Memory B cell (primary cell): Measurements from ENCODE around the gene TMEM121.
"Not testable (repeated sequence)": the region's sequence is repeated elsewhere in the genome, so short reads cannot be mapped to it uniquely, and the experiment has no call there.

ENCODE experiments used
- ATAC-seq: fragments of 150-1000 bp; cut with Tn5 transposase; 2 replicates; pipeline ENCODE4 v1.10.0; 2021; ENCODE audit warnings: low read depth, mild to moderate bottlenecking, moderate library complexity
- DNase-seq, 2 donors: peaks; one replicate each; pipeline ENCODE4 v3.0.0; 2022; ENCODE audit warnings: low spot score in 2 of 2
- H3K27ac Mint-ChIP-seq: one replicate; pipeline ENCODE4 v1.8.0; 2022; ENCODE audit warnings: mild to moderate bottlenecking, moderate library complexity, mixed read lengths
- H3K27me3 Mint-ChIP-seq: one replicate; pipeline ENCODE4 v1.8.0; 2022; ENCODE audit warnings: mixed read lengths
- H3K36me3 Mint-ChIP-seq: one replicate; pipeline ENCODE4 v1.8.0; 2022; ENCODE audit warnings: mild to moderate bottlenecking, mixed read lengths
- H3K4me1 Mint-ChIP-seq: one replicate; pipeline ENCODE4 v1.8.0; 2022; ENCODE audit warnings: mixed read lengths
- H3K4me3 Mint-ChIP-seq: one replicate; pipeline ENCODE4 v1.8.0; 2022; ENCODE audit warnings: mild to moderate bottlenecking, moderate library complexity, mixed read lengths
- H3K9me3 Mint-ChIP-seq: one replicate; pipeline ENCODE4 v1.8.0; 2022; ENCODE audit warnings: mixed read lengths

The TMEM121 gene

GRCh38 chr14:105549481-105549880 lies 23.1 kb downstream of the TMEM121 start:
- H3K9me3 Mint-ChIP-seq = no peaks in the 10 kb centered on the region
- no peaks in the 10 kb centered on the region for H3K36me3 Mint-ChIP-seq
- H3K4me1 Mint-ChIP-seq = no peaks in the 10 kb centered on the region
- H3K4me3 Mint-ChIP-seq = no peak overlapping the region
- no peak for ATAC-seq
- H3K27me3 Mint-ChIP-seq = no peaks in the 10 kb centered on the region
- H3K27ac Mint-ChIP-seq = no peak overlapping the region
- no peak for DNase-seq

GRCh38 chr14:105554022-105554421 lies 27.6 kb downstream of the TMEM121 start:
- ATAC-seq = no peak

GRCh38 chr14:105554523-105554922 lies 28.1 kb downstream of the TMEM121 start:
- no peaks in the 10 kb centered on the region for H3K27me3 Mint-ChIP-seq
- H3K9me3 Mint-ChIP-seq = no peaks in the 10 kb centered on the region
- no peaks in the 10 kb centered on the region for H3K4me1 Mint-ChIP-seq
- H3K4me3 Mint-ChIP-seq = no peak overlapping the region
- no peak for ATAC-seq
- no peak overlapping the region for H3K27ac Mint-ChIP-seq
- no peaks in the 10 kb centered on the region for H3K36me3 Mint-ChIP-seq
- no peak for DNase-seq

More at GRCh38 chr14:105554022-105554421, 27.6 kb downstream of the TMEM121 start:
- H3K27ac Mint-ChIP-seq = no peak overlapping the region
- H3K27me3 Mint-ChIP-seq = no peaks in the 10 kb centered on the region
- DNase-seq = no peak
- no peaks in the 10 kb centered on the region for H3K36me3 Mint-ChIP-seq
- no peak overlapping the region for H3K4me3 Mint-ChIP-seq
- H3K4me1 Mint-ChIP-seq = no peaks in the 10 kb centered on the region
- no peaks in the 10 kb centered on the region for H3K9me3 Mint-ChIP-seq

- not testable (repeated sequence) for H3K4me1 Mint-ChIP-seq, H3K27me3 Mint-ChIP-seq, H3K36me3 Mint-ChIP-seq, H3K27ac Mint-ChIP-seq, DNase-seq, H3K4me3 Mint-ChIP-seq, ATAC-seq, H3K9me3 Mint-ChIP-seq
Observed at GRCh38 chr14:105557671-105558070, 31.3 kb downstream of the TMEM121 start.

- H3K9me3 Mint-ChIP-seq, H3K27ac Mint-ChIP-seq, H3K36me3 Mint-ChIP-seq, H3K27me3 Mint-ChIP-seq, H3K4me3 Mint-ChIP-seq: not testable (repeated sequence)
- DNase-seq (peak; percentile 41 to 66), ATAC-seq (peak; percentile 8)
- H3K4me1 Mint-ChIP-seq = peaks cover 13% of the 10 kb centered on the region
Observed at GRCh38 chr14:105558449-105559154, 32.2 kb downstream of the TMEM121 start.

- not testable (repeated sequence) for H3K36me3 Mint-ChIP-seq, H3K4me3 Mint-ChIP-seq, H3K27me3 Mint-ChIP-seq, H3K27ac Mint-ChIP-seq, H3K9me3 Mint-ChIP-seq, DNase-seq
- peaks cover 21% of the 10 kb centered on the region for H3K4me1 Mint-ChIP-seq
- peak; percentile 48 for ATAC-seq
Observed at GRCh38 chr14:105559384-105560047, 33.1 kb downstream of the TMEM121 start.

- Mint-ChIP-seq H3K4me1 (peaks cover 24% of the 10 kb centered on the region), H3K9me3 (peaks cover 11% of the 10 kb centered on the region), H3K4me3 (peak overlapping the region; percentile 37)
- not testable (repeated sequence) for H3K36me3 Mint-ChIP-seq, H3K27me3 Mint-ChIP-seq, DNase-seq, H3K27ac Mint-ChIP-seq
- peak; percentile 74 for ATAC-seq
Observed at GRCh38 chr14:105560048-105560669, 33.8 kb downstream of the TMEM121 start.

- not testable (repeated sequence) for H3K36me3 Mint-ChIP-seq, DNase-seq, ATAC-seq, H3K27me3 Mint-ChIP-seq, H3K4me3 Mint-ChIP-seq
- Mint-ChIP-seq H3K27ac (peak overlapping the region; percentile 83), H3K4me1 (peaks cover 27% of the 10 kb centered on the region), H3K9me3 (peaks cover 13% of the 10 kb centered on the region)
Observed at GRCh38 chr14:105561345-105561744, 35.0 kb downstream of the TMEM121 start.

GRCh38 chr14:105562713-105563346 lies 36.4 kb downstream of the TMEM121 start:
- peak overlapping the region; percentile 65 for H3K4me3 Mint-ChIP-seq
- no peaks in the 10 kb centered on the region for H3K27me3 Mint-ChIP-seq
- peaks cover 34% of the 10 kb centered on the region for H3K4me1 Mint-ChIP-seq
- peaks cover 8% of the 10 kb centered on the region for H3K36me3 Mint-ChIP-seq
- peak overlapping the region; percentile 98 for H3K27ac Mint-ChIP-seq
- ATAC-seq (no peak), DNase-seq (no peak)
- peaks cover 14% of the 10 kb centered on the region for H3K9me3 Mint-ChIP-seq

- peak overlapping the region; percentile 65 for H3K4me3 Mint-ChIP-seq
- DNase-seq (no peak), ATAC-seq (no peak)
- H3K27me3 Mint-ChIP-seq = no peaks in the 10 kb centered on the region
- peaks cover 39% of the 10 kb centered on the region for H3K4me1 Mint-ChIP-seq
- peaks cover 14% of the 10 kb centered on the region for H3K9me3 Mint-ChIP-seq
- H3K27ac Mint-ChIP-seq = peak overlapping the region; percentile 98
- H3K36me3 Mint-ChIP-seq = peaks cover 8% of the 10 kb centered on the region
Observed at GRCh38 chr14:105563347-105563737, 37.0 kb downstream of the TMEM121 start.

GRCh38 chr14:105564536-105564935 lies 38.2 kb downstream of the TMEM121 start:
- not testable (repeated sequence) for ATAC-seq, H3K27me3 Mint-ChIP-seq
- H3K27ac Mint-ChIP-seq = peak overlapping the region; percentile 98

GRCh38 chr14:105565185-105565919 lies 39.0 kb downstream of the TMEM121 start:
- ATAC-seq, H3K27me3 Mint-ChIP-seq, DNase-seq, H3K36me3 Mint-ChIP-seq: not testable (repeated sequence)
- H3K4me1 Mint-ChIP-seq = peaks cover 55% of the 10 kb centered on the region
- H3K9me3 Mint-ChIP-seq = peaks cover 14% of the 10 kb centered on the region
- H3K27ac Mint-ChIP-seq = peak overlapping the region; percentile 98
- H3K4me3 Mint-ChIP-seq = peak overlapping the region; percentile 61

More at GRCh38 chr14:105564536-105564935, 38.2 kb downstream of the TMEM121 start:
- Mint-ChIP-seq H3K9me3 (peaks cover 14% of the 10 kb centered on the region), H3K4me1 (peaks cover 47% of the 10 kb centered on the region)
- not testable (repeated sequence) for H3K4me3 Mint-ChIP-seq, DNase-seq, H3K36me3 Mint-ChIP-seq

GRCh38 chr14:105566248-105567163 lies 40.1 kb downstream of the TMEM121 start:
- DNase-seq (peak in 1 of 2 donors; percentile 25), ATAC-seq (peak; percentile 86)
- not testable (repeated sequence) for H3K27me3 Mint-ChIP-seq, H3K4me3 Mint-ChIP-seq
- peaks cover 17% of the 10 kb centered on the region for H3K9me3 Mint-ChIP-seq
- H3K4me1 Mint-ChIP-seq = peaks cover 64% of the 10 kb centered on the region
- H3K36me3 Mint-ChIP-seq = peaks cover 13% of the 10 kb centered on the region
- H3K27ac Mint-ChIP-seq = peak overlapping the region; percentile 95
